HEK293 (cell line): ENCODE data around the gene LGI4.
A peak's percentile ranks its signal among the peaks of the same experiment; 100 is the strongest.

Experiments
- BCL11A ChIP-seq: fragments of 450-650 bp; formaldehyde crosslinking; IDR thresholded peaks from 2 replicates; pipeline ENCODE4 v1.5.1; 2016; ENCODE audit warnings: low read depth, missing biosample characterization, missing genetic modification characterization
- BCL6B ChIP-seq: fragments of 450-650 bp; formaldehyde crosslinking; IDR thresholded peaks from 2 replicates; pipeline ENCODE4 v1.5.1; 2017; ENCODE audit warnings: missing biosample characterization, missing genetic modification characterization
- GLI4 ChIP-seq: fragments of 450-650 bp; formaldehyde crosslinking; IDR thresholded peaks from 2 replicates; pipeline ENCODE4 v1.5.1; 2016; ENCODE audit warnings: missing biosample characterization, missing genetic modification characterization
- KLF16 ChIP-seq: fragments of 450-650 bp; formaldehyde crosslinking; IDR thresholded peaks from 2 replicates; pipeline ENCODE4 v1.5.1; 2017; ENCODE audit warnings: missing biosample characterization, missing genetic modification characterization
- KLF9 ChIP-seq: fragments of 450-650 bp; formaldehyde crosslinking; IDR thresholded peaks from 2 replicates; pipeline ENCODE4 v1.5.1; 2016; ENCODE audit warnings: missing biosample characterization, missing genetic modification characterization, low read depth
- PRDM4 ChIP-seq: fragments of 450-650 bp; formaldehyde crosslinking; IDR thresholded peaks from 2 replicates; pipeline ENCODE4 v1.5.1; 2017; ENCODE audit warnings: missing biosample characterization, missing genetic modification characterization
- SCRT1 ChIP-seq: fragments of 450-650 bp; formaldehyde crosslinking; IDR thresholded peaks from 2 replicates; pipeline ENCODE4 v1.5.1; 2016; ENCODE audit warnings: missing biosample characterization, missing genetic modification characterization, borderline replicate concordance
- SP2 ChIP-seq: fragments of 450-650 bp; formaldehyde crosslinking; IDR thresholded peaks from 2 replicates; pipeline ENCODE4 v1.5.1; 2016; ENCODE audit warnings: missing biosample characterization, missing genetic modification characterization
- SP7 ChIP-seq: fragments of 450-650 bp; formaldehyde crosslinking; IDR thresholded peaks from 2 replicates; pipeline ENCODE4 v1.5.1; 2016; ENCODE audit warnings: missing biosample characterization, missing genetic modification characterization
- ZBTB21 ChIP-seq: fragments of 450-650 bp; formaldehyde crosslinking; IDR thresholded peaks from 2 replicates; pipeline ENCODE4 v1.5.1; 2017; ENCODE audit warnings: missing biosample characterization, missing genetic modification characterization
- ZBTB7A ChIP-seq: fragments of 450-650 bp; formaldehyde crosslinking; IDR thresholded peaks from 2 replicates; pipeline ENCODE4 v1.5.1; 2016; ENCODE audit warnings: low read depth, missing biosample characterization, missing genetic modification characterization
- ZEB2 ChIP-seq: fragments of 450-650 bp; formaldehyde crosslinking; IDR thresholded peaks from 2 replicates; pipeline ENCODE4 v1.5.1; 2016; ENCODE audit warnings: missing biosample characterization, missing genetic modification characterization
- ZFP69B ChIP-seq: fragments of 450-650 bp; formaldehyde crosslinking; IDR thresholded peaks from 2 replicates; pipeline ENCODE4 v1.5.1; 2016; ENCODE audit warnings: missing biosample characterization, missing genetic modification characterization
- ZNF324 ChIP-seq: fragments of 450-650 bp; formaldehyde crosslinking; IDR thresholded peaks from 2 replicates; pipeline ENCODE4 v1.5.1; 2016; ENCODE audit warnings: missing biosample characterization, missing genetic modification characterization
- ZNF335 ChIP-seq: fragments of 450-650 bp; formaldehyde crosslinking; conservative IDR thresholded peaks from 2 replicates; pipeline ENCODE4 v1.5.1; 2016; ENCODE audit warnings: missing biosample characterization, missing genetic modification characterization
- ZNF488 ChIP-seq: fragments of 450-650 bp; formaldehyde crosslinking; IDR thresholded peaks from 2 replicates; pipeline ENCODE4 v1.5.1; 2016; ENCODE audit warnings: missing biosample characterization, missing genetic modification characterization
- ZNF518A ChIP-seq: fragments of 450-650 bp; formaldehyde crosslinking; conservative IDR thresholded peaks from 2 replicates; pipeline ENCODE4 v1.5.1; 2016; ENCODE audit warnings: low read depth, missing biosample characterization, missing genetic modification characterization
- ZNF530 ChIP-seq: fragments of 450-650 bp; formaldehyde crosslinking; IDR thresholded peaks from 2 replicates; pipeline ENCODE4 v1.5.1; 2016; ENCODE audit warnings: low read depth, missing biosample characterization, missing genetic modification characterization
- ZNF658 ChIP-seq: fragments of 450-650 bp; formaldehyde crosslinking; IDR thresholded peaks from 2 replicates; pipeline ENCODE4; 2016; ENCODE audit warnings: missing biosample characterization, missing genetic modification characterization
- ZNF692 ChIP-seq: fragments of 450-650 bp; formaldehyde crosslinking; IDR thresholded peaks from 2 replicates; pipeline ENCODE4 v1.5.1; 2016; ENCODE audit warnings: missing biosample characterization, missing genetic modification characterization
- ZNF76 ChIP-seq: fragments of 450-650 bp; formaldehyde crosslinking; IDR thresholded peaks from 2 replicates; pipeline ENCODE4; 2016; ENCODE audit warnings: low read depth, missing biosample characterization, missing genetic modification characterization, borderline replicate concordance
- TF ChIP-seq, protein P1 (sequence below): fragments of 450-650 bp; formaldehyde crosslinking; IDR thresholded peaks from 2 replicates; pipeline ENCODE4 v1.5.1; 2016; ENCODE audit warnings: missing biosample characterization, missing genetic modification characterization
- TF ChIP-seq, protein P2 (sequence below): fragments of 450-650 bp; formaldehyde crosslinking; IDR thresholded peaks from 2 replicates; pipeline ENCODE4 v1.5.1; 2016; ENCODE audit warnings: missing biosample characterization, missing genetic modification characterization

LGI4 gene

GRCh38 chr19:35114353-35115176 is 20.3 kb downstream of the LGI4 start (continued):
- TF ChIP-seq ZNF518A (tag by site-specific recombination) (0 out of 2 replicates have a peak, but pooled peaks have one; percentile 23), SP7 (peak; percentile 75; the same call in 1 of the 2 replicates), SP2 (tag by site-specific recombination) (peak; percentile 39; the same call in 1 of the 2 replicates), KLF9 (peak; percentile 87), BCL6B (tag by site-specific recombination) (no peak), ZNF335 (tag by site-specific recombination) (peak; percentile 71), PRDM4 (tag by site-specific recombination) (no peak), ZNF658 (tag by site-specific recombination) (no peak), GLI4 (tag by site-specific recombination) (no peak), SCRT1 (tag by site-specific recombination) (peak; percentile 100), ZNF530 (tag by site-specific recombination) (no peak), ZFP69B (tag by site-specific recombination) (peak; percentile 42; the same call in 1 of the 2 replicates), ZNF692 (tag by site-specific recombination) (peak; percentile 70; the same call in 1 of the 2 replicates), ZNF324 (tag by site-specific recombination) (0 out of 2 replicates have a peak, but pooled peaks have one; percentile 41), BCL11A (tag by site-specific recombination) (no peak), ZBTB21 (tag by site-specific recombination) (peak; percentile 56; the same call in 1 of the 2 replicates), ZNF76 (tag by site-specific recombination) (peak; percentile 77), ZNF488 (tag by site-specific recombination) (no peak), KLF16 (tag by site-specific recombination) (peak; percentile 83; the same call in 1 of the 2 replicates), ZBTB7A (tag by site-specific recombination) (peak; percentile 100), ZEB2 (peak; percentile 73)
- TF ChIP-seq, protein P1, sequence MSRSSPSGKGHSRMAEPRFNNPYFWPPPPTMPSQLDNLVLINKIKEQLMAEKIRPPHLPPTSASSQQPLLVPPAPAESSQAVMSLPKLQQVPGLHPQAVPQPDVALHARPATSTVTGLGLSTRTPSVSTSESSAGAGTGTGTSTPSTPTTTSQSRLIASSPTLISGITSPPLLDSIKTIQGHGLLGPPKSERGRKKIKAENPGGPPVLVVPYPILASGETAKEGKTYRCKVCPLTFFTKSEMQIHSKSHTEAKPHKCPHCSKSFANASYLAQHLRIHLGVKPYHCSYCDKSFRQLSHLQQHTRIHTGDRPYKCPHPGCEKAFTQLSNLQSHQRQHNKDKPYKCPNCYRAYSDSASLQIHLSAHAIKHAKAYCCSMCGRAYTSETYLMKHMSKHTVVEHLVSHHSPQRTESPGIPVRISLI (tag by site-specific recombination): no peak
- TF ChIP-seq, protein P2, sequence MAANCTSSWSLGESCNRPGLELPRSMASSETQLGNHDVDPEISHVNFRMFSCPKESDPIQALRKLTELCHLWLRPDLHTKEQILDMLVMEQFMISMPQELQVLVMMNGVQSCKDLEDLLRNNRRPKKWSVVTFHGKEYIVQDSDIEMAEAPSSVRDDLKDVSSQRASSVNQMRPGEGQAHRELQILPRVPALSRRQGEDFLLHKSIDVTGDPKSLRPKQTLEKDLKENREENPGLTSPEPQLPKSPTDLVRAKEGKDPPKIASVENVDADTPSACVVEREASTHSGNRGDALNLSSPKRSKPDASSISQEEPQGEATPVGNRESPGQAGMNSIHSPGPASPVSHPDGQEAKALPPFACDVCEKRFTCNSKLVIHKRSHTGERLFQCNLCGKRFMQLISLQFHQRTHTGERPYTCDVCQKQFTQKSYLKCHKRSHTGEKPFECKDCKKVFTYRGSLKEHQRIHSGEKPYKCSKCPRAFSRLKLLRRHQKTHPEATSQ: no peak
